GM18520 (cell line): ENCODE results near the gene NUFIP2.
"Not testable (repeated sequence)": the region's sequence is repeated elsewhere in the genome, so short reads cannot be mapped to it uniquely, and the experiment has no call there.

Source experiments
- ATAC-seq: cut with Tn5 transposase; IDR thresholded peaks from one replicate; pipeline ENCODE4 v1.9.1; 2021; ENCODE audit not compliant: unreplicated experiment

The NUFIP2 gene

GRCh38 chr17:29283496-29283895 is 10.5 kb downstream of the NUFIP2 start:
- ATAC-seq, result no peak

GRCh38 chr17:29279397-29280070 is 14.4 kb downstream of the NUFIP2 start:
- ATAC-seq, result no peak

GRCh38 chr17:29278692-29279091 is 15.3 kb downstream of the NUFIP2 start:
- no peak for ATAC-seq

GRCh38 chr17:29273924-29274323 is 20.0 kb downstream of the NUFIP2 start:
- no peak for ATAC-seq

- not testable (repeated sequence) for ATAC-seq
Measured at GRCh38 chr17:29271980-29272379, 22.0 kb downstream of the NUFIP2 start.

GRCh38 chr17:29263916-29264315 is 30.0 kb downstream of the NUFIP2 start:
- ATAC-seq, result no peak

GRCh38 chr17:29257756-29258155 is 36.2 kb downstream of the NUFIP2 start:
- ATAC-seq, result no peak

GRCh38 chr17:29256735-29257466 is 37.0 kb downstream of the NUFIP2 start:
- ATAC-seq, result no peak

- no peak for ATAC-seq
Measured at GRCh38 chr17:29255926-29256522, 37.9 kb downstream of the NUFIP2 start.

- ATAC-seq, result no peak
Measured at GRCh38 chr17:29253037-29253436, 40.9 kb downstream of the NUFIP2 start.

GRCh38 chr17:29252101-29252791 is 41.7 kb downstream of the NUFIP2 start:
- no peak for ATAC-seq

- no peak for ATAC-seq
Measured at GRCh38 chr17:29251184-29251583, 42.8 kb downstream of the NUFIP2 start.

- no peak for ATAC-seq
Measured at GRCh38 chr17:29250666-29251065, 43.3 kb downstream of the NUFIP2 start.

- no peak for ATAC-seq
Measured at GRCh38 chr17:29248845-29249244, 45.1 kb downstream of the NUFIP2 start.

- no peak for ATAC-seq
Measured at GRCh38 chr17:29247219-29247618, 46.7 kb downstream of the NUFIP2 start.

- no peak for ATAC-seq
Measured at GRCh38 chr17:29246628-29247027, 47.3 kb downstream of the NUFIP2 start, which contains the start of gene CRYBA1. CRYBA1 (plus strand) TSS chr17:29246859; CDS start chr17:29246864, 5 bp downstream.

GRCh38 chr17:29245401-29245800 is 48.5 kb downstream of the NUFIP2 start:
- ATAC-seq, result no peak

GRCh38 chr17:29243792-29244191 is 50.2 kb downstream of the NUFIP2 start:
- no peak for ATAC-seq

- no peak for ATAC-seq
Measured at GRCh38 chr17:29242790-29243189, 51.2 kb downstream of the NUFIP2 start.

GRCh38 chr17:29242051-29242450 is 51.9 kb downstream of the NUFIP2 start:
- no peak for ATAC-seq
